Dermis blood vessel endothelial cell (primary cell): Measurements from ENCODE around the gene CYCS. TPM values are rescaled to one million over a fixed set of nuclear protein-coding genes. Genes with fewer than 3 reads are reported as not detected.

ENCODE experiments used
- DNase-seq: peaks from one replicate; pipeline ENCODE4 v3.0.0; 2010
- total RNA-seq: library from RNA; depleted of rRNA; stranded (reverse); fragments of >200 nt; gene quantifications from 2 replicates; pipeline ENCODE4 v1.2.3, GENCODE V29; 2014

CYCS gene
- total RNA-seq = 25.5 and 71.3 TPM in 2 replicates

- peak; percentile 100 for DNase-seq
Measured at GRCh38 chr7:25125137-25125946, at the start of gene CYCS. Gene CYCS (minus strand): TSS chr7:25125260. CDS start chr7:25124119, 1,141 bp downstream.

GRCh38 chr7:25173184-25173583 lies 48.1 kb upstream of the CYCS start:
- DNase-seq = no peak

- DNase-seq = no peak
Measured at GRCh38 chr7:25171516-25171915, 46.5 kb upstream of the CYCS start.

- no peak for DNase-seq
Measured at GRCh38 chr7:25171071-25171470, 46.0 kb upstream of the CYCS start.

GRCh38 chr7:25169683-25170082 lies 44.6 kb upstream of the CYCS start:
- no peak for DNase-seq

GRCh38 chr7:25168145-25168544 lies 43.1 kb upstream of the CYCS start:
- DNase-seq = no peak

GRCh38 chr7:25167262-25167843 lies 42.3 kb upstream of the CYCS start:
- DNase-seq = no peak

- peak; percentile 69 for DNase-seq
Measured at GRCh38 chr7:25159983-25160596, 35.0 kb upstream of the CYCS start.

- no peak for DNase-seq
Measured at GRCh38 chr7:25158966-25159365, 33.9 kb upstream of the CYCS start.

GRCh38 chr7:25151773-25152172 lies 26.7 kb upstream of the CYCS start:
- no peak for DNase-seq

- no peak for DNase-seq
Measured at GRCh38 chr7:25149836-25150235, 24.8 kb upstream of the CYCS start.

GRCh38 chr7:25148772-25149575 lies 23.9 kb upstream of the CYCS start:
- DNase-seq = no peak

GRCh38 chr7:25143763-25144162 lies 18.7 kb upstream of the CYCS start:
- DNase-seq = no peak

- DNase-seq = no peak
Measured at GRCh38 chr7:25139536-25139935, 14.5 kb upstream of the CYCS start.

GRCh38 chr7:25134358-25135010 lies 9.4 kb upstream of the CYCS start:
- no peak for DNase-seq

GRCh38 chr7:25132430-25132829 lies 7.4 kb upstream of the CYCS start:
- DNase-seq = no peak

GRCh38 chr7:25126751-25127150 lies 1.7 kb upstream of the CYCS start:
- DNase-seq = no peak

GRCh38 chr7:25124465-25125136 lies 459 bp downstream of the CYCS start:
- DNase-seq = peak; percentile 51

- DNase-seq = no peak
Measured at GRCh38 chr7:25122373-25122772, 2.7 kb downstream of the CYCS start.

- no peak for DNase-seq
Measured at GRCh38 chr7:25121599-25121998, 3.5 kb downstream of the CYCS start.

GRCh38 chr7:25119102-25119501 lies 6.0 kb downstream of the CYCS start:
- no peak for DNase-seq
